HL-60/S4 treated with retinoic acid at 250 ng/mL for 4 days and 3 days (cell line): ENCODE results near the gene CNPY3.

Experiments
- in situ Hi-C: fragments of 300-500 bp; cut with MboI; formaldehyde crosslinking; loops from 2 replicates; pipeline ENCODE4 v1.7.0; 2022; ENCODE audit warnings: low sequenced_read_pairs

The CNPY3 gene

GRCh38 chr6:42978839-42979522, 49.7 kb downstream of the CNPY3 start, which contains the start of gene PEX6:
Gene PEX6, minus strand, starts transcription at chr6:42979181. Its CDS starts 31 bp downstream, at chr6:42979150.
- in situ Hi-C loops: no loop called here

DNA sequence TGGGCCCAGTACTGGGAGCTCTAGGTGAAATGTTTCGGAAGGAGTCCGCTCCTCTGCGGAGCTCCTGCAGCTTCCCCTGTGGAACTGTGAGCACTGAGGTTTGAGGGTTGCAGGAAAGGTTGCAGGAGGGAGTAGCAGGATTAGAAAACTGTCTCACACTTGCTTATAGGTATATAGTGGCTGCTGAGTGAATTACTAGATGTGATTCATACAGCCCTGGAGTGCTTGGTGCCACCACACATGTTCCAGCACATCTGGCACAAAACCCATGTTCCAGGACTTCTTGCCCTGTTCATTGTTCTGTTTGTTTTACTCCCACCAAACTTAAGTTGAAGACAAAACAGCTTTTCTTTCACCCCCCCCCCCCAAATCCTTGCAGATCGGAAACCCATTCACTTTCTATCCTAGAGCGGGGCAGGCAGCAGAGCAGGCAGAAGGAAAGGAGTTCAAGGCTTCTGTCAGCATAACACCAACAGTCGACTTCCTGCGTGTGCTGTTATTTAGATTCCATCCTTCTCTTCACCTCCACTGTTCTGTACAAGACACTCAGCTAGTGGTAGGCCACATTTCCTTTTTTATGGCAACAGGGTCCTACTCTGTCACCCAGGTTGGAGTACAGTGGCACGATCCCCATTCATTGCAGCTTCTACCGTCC, 50.4 kb downstream of the CNPY3 start:
- in situ Hi-C loops: no loop called here

- in situ Hi-C loops: no loop called here
These were observed 52.6 kb downstream of the CNPY3 start for GRCh38 chr6:42981836-42982235.

- in situ Hi-C loops: no loop called here
These were observed 55.0 kb downstream of the CNPY3 start, which contains the start of gene PPP2R5D for GRCh38 chr6:42984001-42984923. Gene PPP2R5D, plus strand, starts transcription at chr6:42984570. Its CDS starts 108 bp downstream, at chr6:42984678.

- in situ Hi-C loops: no loop called here
These were observed 55.7 kb downstream of the CNPY3 start for GRCh38 chr6:42984924-42985475.

DNA sequence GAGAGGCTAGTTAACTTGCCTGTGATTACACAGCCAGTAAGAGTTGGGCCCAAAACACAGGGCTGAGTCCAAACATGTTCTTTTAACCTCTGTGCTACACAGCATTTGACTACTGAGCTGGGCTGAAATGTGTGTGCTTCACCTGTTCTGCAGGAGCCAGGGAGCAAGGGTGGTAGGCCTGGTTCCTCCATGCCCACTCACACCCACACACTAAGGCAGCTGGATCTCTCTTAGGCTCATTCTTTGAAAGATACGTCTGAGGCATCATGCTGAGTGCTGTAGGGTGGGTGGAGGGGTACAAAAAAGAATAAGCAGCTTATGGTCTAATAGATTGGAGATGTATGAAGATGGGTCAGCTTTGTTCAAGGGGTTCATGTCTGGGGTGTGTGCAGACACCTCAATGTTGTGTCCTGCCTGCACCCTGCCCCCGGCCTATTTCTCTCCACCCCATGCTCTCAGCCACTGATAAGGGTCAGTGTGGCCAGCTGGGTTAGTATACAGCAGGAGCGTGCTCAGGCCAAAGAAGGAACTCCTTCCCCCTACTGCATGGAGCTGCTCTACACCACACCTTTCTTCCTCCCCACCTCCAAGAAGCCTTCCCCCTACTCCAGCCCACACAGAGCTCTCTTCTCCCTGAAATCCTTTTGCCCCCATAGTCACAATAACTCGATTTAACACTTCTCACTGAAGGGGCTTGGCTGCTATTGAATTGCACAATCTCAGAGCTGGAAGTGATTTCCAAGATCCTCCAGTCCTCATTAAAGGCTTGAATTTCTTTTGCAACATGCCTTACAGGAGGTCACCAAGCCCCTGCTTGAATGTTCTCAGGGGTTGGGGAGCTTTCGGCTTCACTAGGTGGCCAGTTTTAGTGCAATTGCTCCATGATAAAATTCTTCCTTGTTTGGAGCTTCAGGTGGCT, 58.5 kb downstream of the CNPY3 start:
- in situ Hi-C loops: no loop called here

GRCh38 chr6:42988486-42989020, 59.3 kb downstream of the CNPY3 start:
- in situ Hi-C loops: no loop called here
